Measurements from ENCODE around the gene CDKN1A.
"Not testable (repeated sequence)": the region's sequence is repeated elsewhere in the genome, so short reads cannot be mapped to it uniquely, and the experiment has no call there.

The CDKN1A gene

DNA sequence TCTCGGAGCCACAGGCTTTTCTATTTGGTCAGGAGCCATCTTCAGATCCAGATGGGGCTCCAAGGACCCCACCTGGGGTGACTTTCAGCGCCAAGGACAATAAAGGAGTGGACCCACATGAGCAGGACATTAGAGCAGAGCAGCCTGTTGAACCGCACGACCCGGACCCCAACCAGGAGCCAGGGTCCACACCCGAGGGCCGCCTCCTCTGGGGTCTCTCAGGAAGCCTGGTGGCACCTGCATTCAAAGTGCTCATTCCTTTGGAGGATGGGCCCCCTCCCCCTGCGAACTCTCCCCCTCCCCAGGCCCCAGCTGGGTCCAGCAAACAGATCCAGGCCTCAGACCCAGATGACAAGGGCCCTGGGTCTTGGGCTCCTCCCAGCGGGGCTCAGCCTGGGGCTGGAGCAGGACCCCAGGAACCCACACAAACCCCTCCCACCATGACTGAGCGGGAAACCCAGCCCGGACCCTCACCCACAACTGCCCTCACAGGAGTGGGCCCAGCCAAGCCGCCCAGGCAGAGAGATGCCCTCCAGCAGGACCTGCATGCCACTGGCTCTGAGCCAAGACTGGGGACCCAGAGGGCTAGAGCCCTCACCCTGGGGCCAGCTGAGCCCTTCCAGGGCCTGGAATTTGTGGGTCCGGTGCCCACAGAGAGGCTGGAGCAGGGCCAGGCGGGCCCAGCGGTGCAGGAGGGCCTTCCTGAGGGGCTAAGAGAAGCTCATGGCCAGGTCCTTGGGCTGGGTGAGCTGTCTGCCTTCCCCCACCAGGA is 43.0 kb downstream of the CDKN1A start:
- Histone ChIP-seq H3K4me3 (replicated peaks; ENCODE audit: low read depth, low read length) (no peak overlapping the region), H3K36me3 (ENCODE audit: control insufficient read depth, insufficient read depth, low read length) (no peaks in the 10 kb centered on the region), H3K27me3 (replicated peaks; ENCODE audit: control insufficient read depth, insufficient read depth, low read length) (no peaks in the 10 kb centered on the region)
- no peak for TF ChIP-seq CTCF (IDR thresholded peaks at IDR 0.05; ENCODE audit: insufficient read depth, low read length, poor library complexity, severe bottlenecking)
- DNase-seq (ENCODE audit: extremely low read depth, insufficient read length): no peak

- no peak overlapping the region for H3K4me3 ChIP-seq (replicated peaks; ENCODE audit: low read depth, low read length)
- DNase-seq (ENCODE audit: extremely low read depth, insufficient read length): no peak
- H3K27me3 ChIP-seq (replicated peaks; ENCODE audit: control insufficient read depth, insufficient read depth, low read length): no peaks in the 10 kb centered on the region
- no peaks in the 10 kb centered on the region for H3K36me3 ChIP-seq (ENCODE audit: control insufficient read depth, insufficient read depth, low read length)
- no peak for TF ChIP-seq CTCF (IDR thresholded peaks at IDR 0.05; ENCODE audit: insufficient read depth, low read length, poor library complexity, severe bottlenecking)
Observed at GRCh38 chr6:36722365-36722764, 43.9 kb downstream of the CDKN1A start.

DNA sequence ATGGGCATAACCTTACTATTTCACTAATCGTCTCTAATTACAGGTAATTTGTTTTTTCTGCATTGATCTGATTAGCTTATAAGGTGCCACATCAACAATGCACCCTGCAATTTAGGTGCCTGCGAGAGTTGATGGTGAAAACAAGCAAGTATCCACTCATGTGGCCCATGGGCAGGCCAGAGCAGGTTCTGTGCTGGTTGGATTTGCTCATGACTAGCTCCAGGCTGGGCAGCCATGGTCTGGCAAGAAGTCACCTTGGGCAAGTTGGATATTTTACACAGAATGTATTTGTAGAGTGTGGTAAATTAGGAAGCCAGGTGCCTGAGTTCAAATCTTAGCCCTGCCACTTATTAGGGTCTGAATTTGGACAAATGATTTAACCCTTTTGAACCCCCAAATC is 44.4 kb downstream of the CDKN1A start:
- Histone ChIP-seq H3K27me3 (replicated peaks; ENCODE audit: control insufficient read depth, insufficient read depth, low read length) (no peaks in the 10 kb centered on the region), H3K36me3 (ENCODE audit: control insufficient read depth, insufficient read depth, low read length) (no peaks in the 10 kb centered on the region), H3K4me3 (replicated peaks; ENCODE audit: low read depth, low read length) (no peak overlapping the region)
- no peak for DNase-seq (ENCODE audit: extremely low read depth, insufficient read length)
- no peak for TF ChIP-seq CTCF (IDR thresholded peaks at IDR 0.05; ENCODE audit: insufficient read depth, low read length, poor library complexity, severe bottlenecking)

DNA sequence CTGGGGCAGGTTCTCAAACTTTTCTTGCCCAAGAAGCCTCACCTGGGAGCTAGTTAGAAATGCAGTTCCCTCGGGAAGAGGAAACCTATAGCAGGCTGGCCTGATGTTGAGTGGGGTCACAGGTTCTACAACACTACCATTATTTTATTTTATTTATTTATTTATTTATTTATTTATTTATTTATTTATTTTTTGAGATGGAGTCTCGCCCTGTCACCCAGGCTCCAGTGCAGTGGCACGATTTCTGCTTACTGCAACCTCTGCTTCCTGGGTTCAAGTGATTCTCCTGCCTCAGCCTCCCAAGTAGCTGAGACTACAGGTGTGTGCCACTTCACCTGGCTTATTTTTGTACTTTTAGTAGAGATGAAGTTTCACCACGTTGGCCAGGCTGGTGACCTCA is 45.5 kb downstream of the CDKN1A start:
- H3K27me3 ChIP-seq (replicated peaks; ENCODE audit: control insufficient read depth, insufficient read depth, low read length); H3K4me3 ChIP-seq (replicated peaks; ENCODE audit: low read depth, low read length); H3K36me3 ChIP-seq (ENCODE audit: control insufficient read depth, insufficient read depth, low read length); DNase-seq (ENCODE audit: extremely low read depth, insufficient read length): not testable (repeated sequence)

GRCh38 chr6:36724514-36725390 is 46.2 kb downstream of the CDKN1A start:
- no peaks in the 10 kb centered on the region for H3K36me3 ChIP-seq (ENCODE audit: control insufficient read depth, insufficient read depth, low read length)
- H3K27me3 ChIP-seq (replicated peaks; ENCODE audit: control insufficient read depth, insufficient read depth, low read length): no peaks in the 10 kb centered on the region
- TF ChIP-seq CTCF (IDR thresholded peaks at IDR 0.05; ENCODE audit: insufficient read depth, low read length, poor library complexity, severe bottlenecking): peak; percentile 60
- H3K4me3 ChIP-seq (replicated peaks; ENCODE audit: low read depth, low read length): no peak overlapping the region
- no peak for DNase-seq (ENCODE audit: extremely low read depth, insufficient read length)

- H3K27me3 ChIP-seq (replicated peaks; ENCODE audit: control insufficient read depth, insufficient read depth, low read length): no peaks in the 10 kb centered on the region
- no peaks in the 10 kb centered on the region for H3K36me3 ChIP-seq (ENCODE audit: control insufficient read depth, insufficient read depth, low read length)
- H3K4me3 ChIP-seq (replicated peaks; ENCODE audit: low read depth, low read length): no peak overlapping the region
- no peak for TF ChIP-seq CTCF (IDR thresholded peaks at IDR 0.05; ENCODE audit: insufficient read depth, low read length, poor library complexity, severe bottlenecking)
- DNase-seq (ENCODE audit: extremely low read depth, insufficient read length): no peak
Observed at GRCh38 chr6:36725581-36725980, 47.1 kb downstream of the CDKN1A start.
